Activated T-cell treated with anti-CD3 and anti-CD28 coated beads, Interleukin-2, amount 50 U/mL, for 1 hour (primary cell): Measurements from ENCODE around the gene VAMP3.

Experiments used
- DNase-seq: peaks from one replicate; pipeline ENCODE4 v3.0.0-alpha.2; 2020

Gene VAMP3

GRCh38 chr1:7821282-7821681 is 50.2 kb downstream of the VAMP3 start:
- no peak for DNase-seq

DNA sequence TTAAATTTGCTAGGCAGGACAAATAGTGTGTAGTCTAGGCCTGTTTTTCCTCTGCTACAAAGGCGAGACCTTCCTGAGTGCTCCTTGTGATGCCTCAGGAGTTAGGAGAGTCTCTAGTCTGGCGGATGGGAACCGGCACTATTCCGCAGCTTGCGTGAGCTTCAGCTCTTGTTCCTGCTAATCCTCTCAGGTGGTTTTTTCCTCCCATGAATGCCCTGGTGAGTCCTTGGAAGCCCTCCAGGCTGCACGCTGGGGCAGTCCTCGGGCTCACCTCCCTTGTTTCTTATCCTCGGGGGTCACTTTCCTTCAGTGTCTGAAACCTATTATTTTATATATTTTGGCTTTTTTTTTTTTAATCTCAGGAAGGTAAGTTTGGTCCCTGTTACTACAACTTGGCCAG is 53.6 kb downstream of the VAMP3 start:
- no peak for DNase-seq

- DNase-seq, result no peak
Observed at GRCh38 chr1:7826363-7826762, 55.3 kb downstream of the VAMP3 start.

DNA sequence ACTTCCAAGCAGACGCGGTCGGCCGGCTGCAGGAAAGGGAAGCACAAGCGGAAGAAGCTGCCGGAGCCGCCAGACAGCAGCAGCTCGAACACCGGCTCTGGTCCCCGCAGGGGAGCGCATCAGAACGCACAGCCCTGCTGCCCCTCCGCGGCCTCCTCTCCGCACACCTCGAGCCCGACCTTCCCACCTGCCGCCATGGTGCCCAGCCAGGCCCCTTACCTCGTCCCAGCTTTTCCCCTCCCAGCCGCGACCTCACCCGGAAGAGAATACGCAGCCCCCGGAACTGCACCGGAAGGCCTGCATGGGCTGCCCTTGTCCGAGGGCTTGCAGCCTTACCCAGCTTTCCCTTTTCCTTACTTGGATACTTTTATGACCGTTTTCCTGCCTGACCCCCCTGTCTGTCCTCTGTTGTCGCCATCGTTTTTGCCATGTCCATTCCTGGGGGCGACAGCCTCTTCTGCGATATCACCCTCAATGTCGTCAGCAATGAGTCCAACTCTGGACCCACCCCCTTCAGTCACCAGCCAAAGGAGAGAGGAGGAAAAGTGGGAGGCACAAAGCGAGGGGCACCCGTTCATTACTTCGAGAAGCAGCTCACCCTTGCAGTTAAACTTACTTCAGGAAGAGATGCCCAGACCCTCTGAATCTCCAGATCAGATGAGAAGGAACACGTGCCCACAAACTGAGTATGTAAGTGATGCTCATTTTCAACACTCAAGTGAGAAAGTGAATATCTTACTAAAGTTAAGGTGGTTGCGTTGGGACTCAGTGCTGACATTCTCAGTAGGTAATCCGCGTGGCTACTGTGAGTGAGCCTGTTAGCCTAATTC is 56.2 kb downstream of the VAMP3 start:
- DNase-seq, result peak; percentile 53
